Cardiac fibroblast (primary cell): ENCODE measurements around the gene IL1RL1.
A peak's percentile ranks its signal among the peaks of the same experiment; 100 is the strongest.

Experiments used
- DNase-seq, 2 donors: peaks; one replicate each; pipeline versions ENCODE4 v3.0.0 to v3.0.0-alpha.2; 2010; ENCODE audit warnings: low read depth in 2 of 2
- H3K4me3 ChIP-seq, 2 donors: replicated peaks in 1 of 2; 1 replicate in 1 of 2; 2 replicates in 1 of 2; pipeline ENCODE4 v1.5.1; 2011; ENCODE audit warnings: low read depth in 2 of 2, low read length in 2 of 2, mild to moderate bottlenecking in 2 of 2, moderate library complexity in 1 of 2
- CTCF ChIP-seq: IDR thresholded peaks from one replicate; pipeline ENCODE4 v1.5.1; 2011; ENCODE audit warnings: low read depth, mild to moderate bottlenecking, low read length, inconsistent platforms

Gene IL1RL1

GRCh38 chr2:102301867-102302362 is 9.4 kb upstream of the IL1RL1 start:
- H3K4me3 ChIP-seq = no peak overlapping the region
- DNase-seq = peak; percentile 51 to 65
- TF ChIP-seq CTCF = peak; percentile 47

DNA sequence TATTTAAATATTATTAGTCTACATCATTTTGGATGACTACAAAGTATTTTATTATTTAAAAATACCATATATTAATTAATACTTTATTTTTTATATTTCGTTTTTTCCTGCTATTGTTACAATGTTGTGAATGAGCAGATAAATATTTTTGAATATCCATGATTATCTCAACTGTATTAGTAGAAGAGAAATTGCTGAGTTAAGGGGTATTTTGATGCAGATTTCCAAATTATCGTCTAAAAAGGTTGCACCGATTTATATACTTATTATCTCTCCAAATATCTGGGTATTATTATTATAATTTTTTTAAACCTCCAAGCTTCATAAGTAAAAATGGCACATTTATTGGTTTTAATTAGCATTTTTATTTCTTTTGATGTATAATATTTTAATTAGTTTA is 8.9 kb upstream of the IL1RL1 start:
- TF ChIP-seq CTCF = no peak
- H3K4me3 ChIP-seq = no peak overlapping the region
- no peak for DNase-seq

DNA sequence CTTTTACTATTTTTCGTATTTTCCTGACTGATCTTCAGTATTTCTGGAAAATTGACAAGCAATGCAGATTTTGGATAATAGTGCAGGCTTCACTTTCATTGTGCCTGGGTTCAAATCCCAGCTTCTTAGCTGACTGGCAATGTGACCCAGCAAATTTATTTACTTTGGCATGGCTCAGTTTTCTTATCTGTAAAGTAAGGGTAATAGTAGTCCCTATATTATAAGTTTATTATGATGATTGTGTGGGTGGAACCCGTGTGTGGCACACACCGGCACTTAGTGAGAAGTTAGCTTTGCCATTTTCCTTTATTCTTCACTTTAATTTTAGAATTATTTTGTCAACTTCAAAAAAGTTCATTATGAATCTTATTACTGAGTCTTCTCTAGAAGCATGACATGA is 7.8 kb upstream of the IL1RL1 start:
- no peak for DNase-seq
- no peak overlapping the region for H3K4me3 ChIP-seq
- TF ChIP-seq CTCF = no peak

GRCh38 chr2:102304268-102304667 is 7.1 kb upstream of the IL1RL1 start:
- no peak for TF ChIP-seq CTCF
- H3K4me3 ChIP-seq = no peak overlapping the region
- peak; percentile 43 to 86 for DNase-seq

DNA sequence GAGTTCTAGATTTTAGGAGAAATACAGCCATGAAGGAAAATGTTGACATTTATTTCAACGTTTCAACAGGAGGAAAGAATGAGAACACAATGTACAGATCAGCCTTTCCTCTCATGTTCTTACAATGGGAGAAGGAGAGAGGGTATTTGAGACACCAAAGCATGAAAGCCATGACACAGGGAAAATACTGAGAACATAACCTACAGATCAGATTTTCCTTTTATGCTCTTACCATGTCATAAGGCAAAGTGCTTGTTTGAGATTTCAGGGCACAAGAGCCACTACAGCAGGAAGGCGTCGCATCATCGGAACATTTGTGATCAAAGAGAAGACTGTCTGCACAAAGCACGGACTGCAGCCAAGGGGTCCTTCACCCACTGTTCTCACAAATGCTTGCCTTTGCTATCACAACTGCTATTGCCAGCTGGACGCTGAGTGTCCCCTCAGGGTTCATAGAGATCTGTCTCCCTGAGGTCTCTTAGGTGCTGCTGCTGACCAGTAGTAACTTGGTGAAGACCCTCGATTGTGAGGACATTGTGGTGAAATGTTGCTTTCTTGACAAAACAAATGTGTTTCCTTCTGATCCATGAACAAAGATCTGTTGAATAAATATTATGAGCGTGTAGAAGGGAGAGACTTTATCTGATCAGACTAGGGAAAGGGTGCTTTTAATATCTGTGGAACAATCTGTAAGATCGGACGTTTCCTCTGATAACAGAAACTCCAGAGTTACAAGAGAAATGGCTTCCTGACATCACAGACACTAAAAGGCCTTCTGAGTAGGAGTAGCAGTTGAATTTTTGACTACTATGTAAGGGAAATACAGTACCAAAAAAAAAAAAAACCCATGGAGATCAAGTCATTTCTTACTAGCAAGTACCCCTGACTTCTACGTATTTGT is 6.4 kb upstream of the IL1RL1 start:
- no peak overlapping the region for H3K4me3 ChIP-seq
- no peak for DNase-seq
- no peak for TF ChIP-seq CTCF

DNA sequence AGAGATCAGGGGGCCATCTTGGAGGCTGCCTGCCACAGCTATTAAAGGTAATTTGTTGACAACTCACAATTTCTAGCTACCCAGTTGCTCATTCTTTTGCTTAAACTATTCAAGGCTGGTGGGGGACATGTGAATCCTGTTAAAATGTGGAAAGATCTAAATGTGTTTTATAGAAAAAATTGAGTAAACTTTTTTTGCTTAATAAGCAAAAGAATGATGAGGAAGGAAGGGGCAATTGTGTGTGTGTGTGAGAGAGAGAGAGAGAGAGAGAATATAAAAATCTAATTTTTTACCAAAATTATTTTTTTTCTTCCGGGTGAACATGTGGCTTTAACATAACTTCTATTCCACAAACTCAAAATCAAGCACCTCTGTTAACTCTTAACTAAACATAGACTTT is 5.2 kb upstream of the IL1RL1 start:
- DNase-seq = no peak
- no peak for TF ChIP-seq CTCF
- no peak overlapping the region for H3K4me3 ChIP-seq

DNA sequence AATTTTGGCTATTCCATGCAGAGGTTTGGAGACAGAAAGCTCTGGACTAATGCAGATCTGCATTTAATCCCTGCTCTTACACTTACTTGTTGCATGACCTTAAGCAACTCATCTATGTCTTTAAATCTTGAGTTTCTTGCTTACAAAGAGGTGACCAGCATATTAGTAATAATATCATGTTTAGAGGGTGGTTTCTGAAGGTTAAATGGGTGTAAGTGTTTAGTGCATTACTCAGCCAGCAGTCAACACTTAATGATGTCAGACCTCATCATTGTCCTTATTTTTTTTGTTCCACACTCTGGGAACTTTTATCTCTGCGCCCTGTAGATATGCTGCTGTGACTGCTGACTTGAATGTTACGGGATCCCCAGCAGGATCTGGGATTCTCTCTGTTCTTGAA is 1.7 kb downstream of the IL1RL1 start:
- no peak overlapping the region for H3K4me3 ChIP-seq
- no peak for TF ChIP-seq CTCF
- DNase-seq = peak; percentile 70 to 90
